Stimulated activated CD8-positive, alpha-beta memory T cell treated with anti-CD3 and anti-CD28 coated beads, Interleukin-4, amount 100 ng/mL, for 1 hour (primary cell): ENCODE measurements around the gene LAX1.

Experiments
- DNase-seq, 2 donors: peaks; one replicate each; pipeline ENCODE4 v3.0.0-alpha.2; 2020; ENCODE audit warnings: low read depth in 2 of 2, low spot score in 1 of 2

LAX1 gene

DNA sequence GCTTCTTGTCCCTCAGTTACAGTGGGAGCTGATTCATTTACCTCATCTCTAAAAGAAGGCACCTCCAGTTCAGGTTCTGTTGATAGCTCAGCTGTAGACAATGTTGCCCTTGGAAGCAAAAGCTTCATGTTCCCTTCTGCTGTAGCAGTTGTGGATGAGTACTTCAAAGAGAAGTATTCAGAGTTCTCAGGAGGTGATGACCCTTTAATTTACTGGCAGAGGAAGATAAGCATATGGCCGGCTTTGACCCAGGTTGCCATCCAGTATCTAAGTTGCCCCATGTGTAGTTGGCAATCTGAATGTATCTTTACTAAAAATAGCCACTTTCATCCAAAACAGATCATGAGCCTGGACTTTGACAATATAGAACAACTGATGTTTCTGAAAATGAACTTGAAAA lies 35.0 kb downstream of the LAX1 start:
- no peak for DNase-seq

DNA sequence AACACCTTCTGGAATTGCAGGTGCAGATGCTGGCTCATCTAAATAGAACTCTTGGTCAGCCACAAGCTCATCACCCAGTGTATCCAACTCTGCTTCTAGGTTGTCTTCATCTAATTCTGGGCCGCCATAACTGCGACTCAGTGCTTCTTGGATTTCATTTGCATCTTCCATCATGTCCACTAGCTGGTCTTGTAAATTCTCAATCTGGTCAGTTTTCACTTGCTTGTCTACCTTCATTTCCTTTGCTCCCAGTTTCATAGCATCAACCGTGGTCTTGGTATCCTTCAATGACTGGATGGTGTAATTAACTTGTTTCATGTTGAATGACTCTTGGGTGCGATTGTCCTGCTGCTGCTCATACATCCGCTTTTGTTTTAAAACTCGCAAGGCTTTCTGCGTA lies 40.7 kb downstream of the LAX1 start:
- DNase-seq, result no peak

DNA sequence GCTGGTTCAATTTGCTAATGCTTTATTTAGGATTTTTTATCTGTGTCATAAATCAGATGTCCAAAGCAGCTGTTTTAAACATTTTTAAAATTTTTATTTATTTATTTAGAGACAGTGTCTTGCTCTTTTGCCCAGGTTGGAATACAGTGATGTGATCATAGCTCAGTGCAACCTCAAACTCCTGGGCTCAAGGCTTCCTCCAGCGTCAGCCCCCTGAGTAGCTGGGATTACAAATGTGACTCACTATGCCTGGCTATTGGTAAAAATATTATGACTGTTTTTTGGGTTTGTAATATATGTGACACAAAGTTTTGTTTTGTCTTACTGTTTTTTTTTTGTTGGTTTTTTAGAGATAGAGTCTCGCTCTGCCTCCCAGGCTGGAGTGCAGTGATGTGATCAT lies 42.2 kb downstream of the LAX1 start:
- DNase-seq, result no peak

DNA sequence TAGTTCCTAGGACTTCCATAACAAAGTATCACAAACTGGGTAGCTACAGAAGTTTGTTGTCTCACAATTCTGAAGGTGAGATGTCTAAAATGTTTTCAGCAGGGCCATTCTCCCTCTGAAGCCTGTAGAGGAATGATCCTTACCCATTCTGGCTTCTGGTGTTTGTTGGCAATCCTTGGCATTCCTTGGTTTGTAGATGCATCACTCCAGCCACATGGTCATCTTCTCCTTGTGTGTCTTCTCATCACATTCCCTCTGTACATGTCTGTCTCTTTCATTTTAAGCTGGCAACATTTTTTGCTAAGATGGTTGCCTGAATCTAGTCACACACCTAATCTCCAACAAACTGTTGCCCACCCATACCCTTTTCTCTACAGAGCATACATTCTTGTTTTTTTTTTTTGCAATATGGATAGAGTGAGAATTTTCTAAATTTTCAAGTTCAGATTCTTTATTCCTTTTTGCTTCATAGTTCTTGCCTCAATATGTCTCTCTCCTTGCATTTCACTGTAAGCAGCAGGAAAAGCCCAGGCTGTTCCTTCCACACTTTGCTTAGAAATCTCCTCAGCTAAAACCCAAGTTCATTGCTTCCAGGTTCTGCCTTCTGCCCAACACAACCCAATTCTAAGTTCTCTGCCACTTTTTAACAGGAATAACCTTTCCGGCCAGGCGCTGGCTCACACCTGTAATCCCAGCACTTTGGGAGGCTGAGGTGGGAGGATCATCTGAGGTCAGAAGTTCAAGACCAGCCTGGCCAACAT lies 48.8 kb downstream of the LAX1 start:
- DNase-seq, result no peak

DNA sequence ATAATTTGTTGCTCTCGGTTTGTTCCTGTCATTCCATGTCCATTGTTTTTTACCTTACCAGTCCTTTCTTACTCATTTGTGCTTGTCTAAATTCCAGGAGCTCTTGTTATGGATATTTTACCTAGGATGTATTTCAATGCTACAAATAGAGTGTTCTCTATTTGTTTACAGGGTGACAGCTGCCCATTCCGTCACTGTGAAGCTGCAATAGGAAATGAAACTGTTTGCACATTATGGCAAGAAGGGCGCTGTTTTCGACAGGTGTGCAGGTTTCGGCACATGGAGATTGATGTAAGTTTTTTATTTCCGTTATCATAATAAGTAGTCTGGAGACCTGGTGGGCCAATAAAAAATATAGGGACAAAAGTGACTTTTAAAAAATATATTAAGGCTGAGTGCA lies 53.4 kb downstream of the LAX1 start:
- DNase-seq, result no peak

DNA sequence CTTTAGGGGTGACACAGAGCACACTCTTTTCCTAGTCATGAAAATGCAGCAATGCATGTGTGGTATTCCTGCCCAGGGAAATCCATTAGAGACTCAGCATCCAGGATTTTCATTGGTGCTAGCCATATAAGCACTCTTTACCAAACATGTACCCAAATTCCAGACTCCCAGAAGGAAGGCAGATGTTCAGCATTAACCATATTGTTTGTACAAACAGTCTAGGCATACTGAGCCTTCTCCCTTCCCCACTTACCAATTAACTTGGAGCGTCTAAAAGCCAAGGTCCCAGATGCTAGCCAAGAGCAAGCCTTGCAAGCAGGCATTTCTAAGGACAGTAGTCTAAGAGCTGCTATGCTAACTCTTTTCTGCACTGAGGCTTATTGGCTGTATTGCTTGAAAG lies 58.3 kb downstream of the LAX1 start:
- no peak for DNase-seq
